ENCODE data around the gene PKNOX2. TPM values are rescaled to one million over a fixed set of nuclear protein-coding genes. Genes with fewer than 3 reads are reported as not detected.

Gene PKNOX2
- total and polyA plus RNA-seq, 2 donors: 4.7 to 6.5 TPM

DNA sequence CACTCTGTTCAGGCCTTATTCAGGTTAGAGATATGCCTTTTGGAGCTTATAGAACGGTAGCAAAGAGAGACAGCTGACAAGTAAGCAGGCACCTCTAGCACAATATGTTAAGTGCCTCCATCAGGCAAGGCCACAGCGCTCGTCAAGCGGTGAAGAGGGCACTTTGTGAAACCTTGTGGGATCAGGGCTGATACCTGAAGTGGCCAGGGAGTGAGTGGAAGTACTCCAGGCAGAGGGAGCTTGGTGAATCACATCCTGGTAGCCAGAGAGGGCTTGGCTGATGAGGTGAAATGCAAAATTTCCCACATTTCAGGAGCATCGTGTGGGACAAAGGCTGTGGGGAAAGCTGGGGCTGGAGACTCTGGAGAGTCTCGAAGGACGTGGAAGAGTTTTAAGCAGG is 87.4 kb downstream of the PKNOX2 start:
- no peak for DNase-seq (ENCODE audit: extremely low spot score)
- 95% methylated on average over 7 of the region's 7 CpGs for WGBS

DNA sequence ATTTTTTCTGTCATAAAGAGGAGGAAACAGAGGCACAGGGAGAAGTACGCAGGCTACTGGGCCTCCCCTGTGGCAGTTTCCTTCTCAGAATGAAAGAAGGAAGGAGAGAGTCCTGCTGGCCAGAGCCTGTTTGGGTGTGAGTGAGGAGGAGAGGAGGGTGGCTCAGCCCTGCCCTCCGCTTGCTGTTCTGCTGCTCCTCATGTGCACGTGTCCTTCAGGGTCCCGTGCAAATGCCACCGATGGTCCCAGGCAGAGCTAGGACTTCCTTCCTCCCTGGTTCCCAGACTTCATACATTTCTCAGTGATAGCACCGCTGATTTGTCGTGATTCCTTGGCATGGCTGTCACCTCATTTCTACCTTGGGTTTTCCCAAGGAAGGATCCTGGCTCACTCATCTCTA is 88.7 kb downstream of the PKNOX2 start:
- DNase-seq (ENCODE audit: extremely low spot score): no peak
- no peaks in the 10 kb centered on the region for H3K36me3 ChIP-seq (ENCODE audit: insufficient read depth)
- H3K4me3 ChIP-seq (ENCODE audit: low read depth, low read length): no peak overlapping the region
- 53% methylated on average over 7 of the region's 7 CpGs for WGBS
- H3K4me1 ChIP-seq (ENCODE audit: insufficient read depth): no peaks in the 10 kb centered on the region
- H3K27ac ChIP-seq (ENCODE audit: low read depth): no peak overlapping the region

More for the DNA sequence above, 87.4 kb downstream of the PKNOX2 start:
- Histone ChIP-seq H3K4me3 (ENCODE audit: low read depth, low read length) (no peak overlapping the region), H3K36me3 (ENCODE audit: insufficient read depth) (no peaks in the 10 kb centered on the region), H3K4me1 (ENCODE audit: insufficient read depth) (no peaks in the 10 kb centered on the region), H3K27ac (ENCODE audit: low read depth) (no peak overlapping the region)

DNA sequence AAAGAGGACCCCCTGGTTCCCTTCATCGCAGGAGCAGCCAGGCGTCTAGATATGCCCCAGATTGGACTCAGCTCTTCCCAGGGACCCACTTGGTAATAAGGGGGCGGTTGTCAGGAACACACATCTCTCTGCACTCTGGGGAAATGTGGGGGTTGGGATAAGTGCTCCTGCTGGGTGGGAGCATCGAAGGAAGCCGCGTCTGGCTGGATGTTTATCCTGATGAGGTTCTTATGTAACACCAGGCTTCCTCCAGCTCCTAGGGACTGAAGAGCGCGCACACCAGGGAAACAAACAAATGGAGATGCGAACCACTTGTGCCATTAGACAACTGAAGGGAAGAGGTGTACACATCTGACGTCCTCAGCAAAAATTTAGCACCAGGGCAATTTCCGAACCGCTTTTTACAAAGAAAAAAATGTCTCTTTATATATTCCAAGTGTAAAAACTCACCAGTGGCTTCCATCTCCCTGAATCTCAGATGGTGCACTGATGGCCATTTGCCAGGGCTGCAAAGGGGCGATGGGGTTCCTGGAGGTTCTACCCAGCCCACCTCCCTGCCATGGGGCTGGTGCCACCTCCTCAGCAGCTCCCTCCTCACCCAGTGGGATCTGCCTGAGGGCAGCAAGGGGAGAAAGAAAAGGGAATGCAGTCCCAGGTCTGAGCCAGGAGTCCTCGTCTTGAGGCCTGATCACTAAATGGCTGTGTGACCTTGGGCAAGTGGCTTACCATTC is 89.4 kb downstream of the PKNOX2 start:
- no peak overlapping the region for H3K27ac ChIP-seq (ENCODE audit: low read depth)
- no peaks in the 10 kb centered on the region for H3K4me1 ChIP-seq (ENCODE audit: insufficient read depth)
- no peak overlapping the region for H3K4me3 ChIP-seq (ENCODE audit: low read depth, low read length)
- WGBS: 58% methylated on average over 14 of the region's 14 CpGs
- no peak for DNase-seq (ENCODE audit: extremely low spot score)
- no peaks in the 10 kb centered on the region for H3K36me3 ChIP-seq (ENCODE audit: insufficient read depth)

DNA sequence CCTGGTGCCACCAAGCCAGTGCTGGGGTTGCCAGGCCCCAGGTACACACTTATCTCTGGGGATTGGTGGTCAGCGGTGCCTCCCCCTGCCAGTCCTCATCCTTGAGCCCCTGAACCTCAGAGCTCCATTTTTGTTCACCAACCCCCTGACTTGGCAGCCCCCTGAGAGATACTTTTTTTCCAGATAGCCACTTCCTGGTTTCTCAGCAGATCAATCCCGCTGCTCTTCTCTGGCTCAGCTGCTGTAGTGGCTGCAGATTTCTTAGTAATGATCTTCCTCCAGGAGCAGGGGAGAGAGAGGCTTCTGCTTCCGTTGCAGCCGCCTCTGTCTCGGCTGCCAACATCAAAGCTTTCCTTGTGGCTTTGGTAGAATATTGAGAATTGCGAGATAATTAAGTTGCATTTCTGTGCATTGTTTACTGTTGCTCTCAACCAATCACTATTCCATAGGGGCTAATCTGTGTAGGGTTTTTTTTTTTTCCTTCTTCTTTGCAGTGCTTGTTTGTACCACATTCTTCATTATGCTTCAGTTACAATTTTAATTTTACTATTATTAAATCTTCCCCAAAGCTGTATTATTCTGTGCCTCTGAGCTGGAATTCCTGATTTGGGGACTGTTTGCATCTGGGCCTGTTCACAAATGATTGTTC is 92.1 kb downstream of the PKNOX2 start:
- Histone ChIP-seq H3K27ac (ENCODE audit: low read depth) (no peak overlapping the region), H3K4me1 (ENCODE audit: insufficient read depth) (no peaks in the 10 kb centered on the region), H3K36me3 (ENCODE audit: insufficient read depth) (no peaks in the 10 kb centered on the region), H3K4me3 (ENCODE audit: low read depth, low read length) (no peak overlapping the region)
- WGBS: 61% methylated on average over 6 of the region's 6 CpGs
- no peak for DNase-seq (ENCODE audit: extremely low spot score)

DNA sequence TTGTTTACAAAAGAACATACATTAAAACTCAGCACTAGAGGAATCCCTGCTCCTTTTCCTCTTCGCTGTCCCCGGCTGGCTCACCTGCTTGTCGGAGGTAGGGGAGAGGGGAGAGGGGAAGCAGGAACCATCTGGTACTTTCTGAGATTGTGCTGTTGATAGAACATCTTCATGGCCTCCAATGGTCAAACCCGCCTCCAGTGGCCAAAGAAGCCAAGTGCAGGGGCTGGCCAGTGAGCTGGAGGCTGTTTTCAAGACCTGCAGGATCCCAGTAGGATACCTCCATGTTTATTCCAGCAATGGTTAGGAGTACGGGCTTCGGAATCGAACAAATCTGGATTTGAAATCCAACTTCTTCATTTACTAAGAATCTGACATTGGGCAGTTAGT is 92.6 kb downstream of the PKNOX2 start:
- H3K36me3 ChIP-seq (ENCODE audit: insufficient read depth): no peaks in the 10 kb centered on the region
- H3K4me3 ChIP-seq (ENCODE audit: low read depth, low read length): no peak overlapping the region
- H3K27ac ChIP-seq (ENCODE audit: low read depth): no peak overlapping the region
- WGBS: 77% methylated on average over 7 of the region's 7 CpGs
- H3K4me1 ChIP-seq (ENCODE audit: insufficient read depth): no peaks in the 10 kb centered on the region
- no peak for DNase-seq (ENCODE audit: extremely low spot score)

DNA sequence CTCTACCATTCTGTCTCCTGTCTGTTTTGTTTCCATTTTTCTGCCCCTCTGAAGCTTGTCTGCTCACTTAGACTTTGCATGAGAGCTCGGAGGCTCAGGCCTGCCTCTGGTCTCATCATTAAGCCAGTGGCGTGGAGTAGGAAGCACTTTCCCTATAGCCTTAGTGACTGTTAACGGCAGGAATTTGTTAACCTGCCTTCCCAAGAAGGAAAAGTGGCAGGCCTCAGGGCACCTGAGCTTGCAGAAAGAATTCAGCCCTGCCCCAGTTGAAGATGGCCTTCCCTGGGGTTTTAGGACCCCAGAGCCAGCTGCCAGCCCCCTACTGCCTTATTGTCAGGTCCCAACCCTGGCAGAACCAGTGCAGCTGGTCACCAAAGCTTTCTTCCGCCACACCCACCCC is 93.2 kb downstream of the PKNOX2 start:
- Histone ChIP-seq H3K4me1 (ENCODE audit: insufficient read depth) (no peaks in the 10 kb centered on the region), H3K36me3 (ENCODE audit: insufficient read depth) (no peaks in the 10 kb centered on the region), H3K4me3 (ENCODE audit: low read depth, low read length) (no peak overlapping the region), H3K27ac (ENCODE audit: low read depth) (no peak overlapping the region)
- 92% methylated on average over 4 of the region's 4 CpGs for WGBS
- no peak for DNase-seq (ENCODE audit: extremely low spot score)

DNA sequence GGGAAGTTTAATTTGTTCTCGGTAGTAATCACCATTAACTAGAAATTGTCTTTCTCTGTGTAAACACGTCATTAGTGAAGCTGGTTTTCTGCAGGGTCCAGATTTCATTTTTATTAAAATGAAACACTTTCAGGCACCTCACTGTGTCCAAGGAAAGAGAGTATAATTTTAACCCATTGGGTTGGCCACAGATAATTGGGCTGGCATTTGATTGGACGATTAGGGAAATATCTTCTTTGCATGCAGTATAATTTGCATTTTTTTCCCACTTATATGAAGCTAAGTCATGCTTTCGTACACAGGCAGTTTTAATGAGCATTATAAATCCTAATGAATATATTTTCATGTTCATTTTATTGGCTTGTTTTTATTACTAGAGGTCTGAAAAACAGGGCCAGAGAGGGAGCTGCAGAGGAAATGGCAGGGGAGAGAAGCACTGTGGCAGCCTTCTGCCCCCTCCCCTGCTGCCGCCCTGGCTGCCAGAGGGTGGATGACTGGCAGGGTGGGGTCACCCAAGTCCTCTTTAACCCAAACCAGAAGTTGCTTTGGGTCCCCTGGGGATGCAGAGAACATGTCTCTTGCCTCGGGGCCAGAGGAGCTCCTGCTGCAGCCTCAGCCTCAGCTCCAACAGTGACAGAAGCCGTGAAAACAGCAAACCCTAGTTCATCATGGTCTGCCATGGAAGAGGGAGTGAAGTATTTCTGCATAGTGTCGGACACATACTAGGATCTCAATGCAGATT is 93.9 kb downstream of the PKNOX2 start:
- no peak overlapping the region for H3K4me3 ChIP-seq (ENCODE audit: low read depth, low read length)

DNA sequence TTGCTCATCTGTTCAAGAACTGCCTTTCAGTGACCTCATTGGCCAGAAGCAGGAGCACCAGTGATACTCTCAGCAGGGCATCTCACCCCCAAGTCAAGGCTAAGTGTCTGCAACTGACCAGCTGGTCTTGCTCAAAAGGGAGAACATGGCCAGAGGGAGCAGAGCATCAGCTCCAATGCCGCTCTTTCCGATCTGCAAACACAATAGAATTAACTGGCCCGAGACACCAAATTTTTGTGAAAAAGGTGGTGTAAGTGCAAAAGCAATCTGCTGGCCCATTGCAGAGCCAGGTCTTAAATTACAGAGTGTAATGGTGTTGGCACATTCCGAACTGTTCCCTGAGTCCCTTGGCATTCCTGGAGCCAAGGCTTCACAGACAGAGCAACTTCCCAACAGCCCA is 97.0 kb downstream of the PKNOX2 start:
- Histone ChIP-seq H3K27ac (ENCODE audit: low read depth) (no peak overlapping the region), H3K4me1 (ENCODE audit: insufficient read depth) (no peaks in the 10 kb centered on the region), H3K4me3 (ENCODE audit: low read depth, low read length) (no peak overlapping the region), H3K36me3 (ENCODE audit: insufficient read depth) (no peaks in the 10 kb centered on the region)
- 76% methylated on average over 4 of the region's 4 CpGs for WGBS
- DNase-seq (ENCODE audit: extremely low spot score): no peak

More for the DNA sequence above, 93.9 kb downstream of the PKNOX2 start:
- H3K4me1 ChIP-seq (ENCODE audit: insufficient read depth): no peaks in the 10 kb centered on the region
- 79% methylated on average over 8 of the region's 8 CpGs for WGBS
- no peak for DNase-seq (ENCODE audit: extremely low spot score)
- H3K27ac ChIP-seq (ENCODE audit: low read depth): no peak overlapping the region
- no peaks in the 10 kb centered on the region for H3K36me3 ChIP-seq (ENCODE audit: insufficient read depth)

DNA sequence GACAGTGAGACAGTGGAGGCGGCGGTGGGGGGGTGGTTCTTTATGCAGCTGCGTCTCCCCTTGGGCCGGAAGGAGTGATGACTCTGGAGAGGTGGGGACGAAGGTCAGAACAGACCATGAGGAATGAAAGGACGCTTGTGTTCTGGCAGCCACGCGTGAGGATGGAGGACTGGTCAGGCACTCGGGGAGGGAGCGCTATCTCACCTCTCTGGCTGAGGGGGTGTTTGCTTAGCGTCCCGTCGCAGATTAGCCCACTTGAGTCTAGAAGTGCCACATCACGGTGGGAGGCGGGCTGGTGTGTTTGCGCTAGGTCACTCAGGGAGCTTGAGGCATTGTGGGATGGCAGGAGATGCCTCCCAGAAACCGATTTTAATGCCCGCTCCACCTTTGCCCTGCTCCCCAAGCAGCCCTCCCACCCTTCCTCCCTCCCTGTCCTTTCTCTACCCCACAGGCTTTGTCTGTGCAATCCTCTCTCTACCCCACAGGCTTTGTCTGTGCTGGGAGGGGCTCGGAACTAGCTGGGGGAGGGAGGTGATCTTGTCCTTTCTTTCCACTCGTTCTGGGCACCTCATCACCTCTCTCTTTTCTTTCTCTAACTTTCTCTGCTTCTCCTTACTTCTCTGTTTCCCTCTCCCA is 97.8 kb downstream of the PKNOX2 start:
- Histone ChIP-seq H3K27ac (ENCODE audit: low read depth) (no peak overlapping the region), H3K4me1 (ENCODE audit: insufficient read depth) (no peaks in the 10 kb centered on the region), H3K36me3 (ENCODE audit: insufficient read depth) (no peaks in the 10 kb centered on the region), H3K4me3 (ENCODE audit: low read depth, low read length) (no peak overlapping the region)
- DNase-seq (ENCODE audit: extremely low spot score): no peak
- 75% methylated on average over 20 of the region's 20 CpGs for WGBS

DNA sequence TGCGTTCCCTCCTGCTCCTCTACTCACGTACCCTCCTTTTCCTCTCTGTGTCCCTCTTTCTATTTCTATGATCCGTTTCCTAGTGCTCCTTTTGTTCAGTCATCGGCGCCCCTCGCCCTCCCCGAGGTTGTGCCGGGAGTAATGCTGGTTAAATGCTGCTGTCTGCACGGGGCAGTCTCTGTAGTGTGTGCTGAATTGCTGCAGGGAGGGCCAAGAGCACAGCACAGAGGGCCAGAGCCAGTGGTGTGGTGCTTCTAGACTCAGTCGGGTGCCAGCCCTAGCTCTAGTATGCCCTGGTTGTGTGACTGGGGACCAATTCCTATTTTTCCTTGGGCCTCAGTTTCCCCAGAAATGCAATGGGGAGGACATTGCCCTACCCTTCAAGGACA is 98.3 kb downstream of the PKNOX2 start:
- Histone ChIP-seq H3K4me3 (ENCODE audit: low read depth, low read length) (no peak overlapping the region), H3K4me1 (ENCODE audit: insufficient read depth) (no peaks in the 10 kb centered on the region), H3K36me3 (ENCODE audit: insufficient read depth) (no peaks in the 10 kb centered on the region), H3K27ac (ENCODE audit: low read depth) (peak overlapping the region; percentile 54)
- WGBS: 37% methylated on average over 10 of the region's 10 CpGs
- no peak for DNase-seq (ENCODE audit: extremely low spot score)

DNA sequence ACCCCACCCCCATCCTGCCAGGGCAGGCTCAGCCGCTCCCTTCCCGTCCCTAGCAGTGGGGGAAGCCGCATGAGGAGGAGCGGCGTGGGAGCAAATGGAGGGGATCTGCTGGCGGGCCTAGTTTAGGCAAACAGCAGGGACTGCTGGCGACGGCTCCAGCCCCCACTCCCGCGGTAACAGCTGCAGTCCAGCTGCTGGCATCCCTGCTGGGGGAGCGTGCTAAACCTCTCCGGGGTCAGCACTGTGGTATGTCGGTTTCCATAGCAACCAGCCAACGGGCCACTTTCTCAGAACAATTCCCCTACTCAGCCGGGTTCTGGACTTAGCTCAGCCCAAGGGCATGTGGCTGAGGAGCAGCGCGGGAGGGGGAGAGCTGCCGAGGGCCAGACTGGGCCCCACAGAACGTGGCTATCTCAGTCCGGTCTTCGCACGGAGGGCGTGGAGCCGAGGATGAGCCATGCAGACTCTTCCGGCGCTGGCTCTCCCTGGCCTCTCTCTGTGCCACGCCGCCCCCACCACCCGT is 98.8 kb downstream of the PKNOX2 start:
- 9% methylated on average over 29 of the region's 29 CpGs for WGBS
- peak overlapping the region; percentile 69 for H3K27ac ChIP-seq (ENCODE audit: low read depth)
- peak; percentile 85 for DNase-seq (ENCODE audit: extremely low spot score)
- H3K36me3 ChIP-seq (ENCODE audit: insufficient read depth): no peaks in the 10 kb centered on the region
- no peak overlapping the region for H3K4me3 ChIP-seq (ENCODE audit: low read depth, low read length)
- H3K4me1 ChIP-seq (ENCODE audit: insufficient read depth): no peaks in the 10 kb centered on the region

DNA sequence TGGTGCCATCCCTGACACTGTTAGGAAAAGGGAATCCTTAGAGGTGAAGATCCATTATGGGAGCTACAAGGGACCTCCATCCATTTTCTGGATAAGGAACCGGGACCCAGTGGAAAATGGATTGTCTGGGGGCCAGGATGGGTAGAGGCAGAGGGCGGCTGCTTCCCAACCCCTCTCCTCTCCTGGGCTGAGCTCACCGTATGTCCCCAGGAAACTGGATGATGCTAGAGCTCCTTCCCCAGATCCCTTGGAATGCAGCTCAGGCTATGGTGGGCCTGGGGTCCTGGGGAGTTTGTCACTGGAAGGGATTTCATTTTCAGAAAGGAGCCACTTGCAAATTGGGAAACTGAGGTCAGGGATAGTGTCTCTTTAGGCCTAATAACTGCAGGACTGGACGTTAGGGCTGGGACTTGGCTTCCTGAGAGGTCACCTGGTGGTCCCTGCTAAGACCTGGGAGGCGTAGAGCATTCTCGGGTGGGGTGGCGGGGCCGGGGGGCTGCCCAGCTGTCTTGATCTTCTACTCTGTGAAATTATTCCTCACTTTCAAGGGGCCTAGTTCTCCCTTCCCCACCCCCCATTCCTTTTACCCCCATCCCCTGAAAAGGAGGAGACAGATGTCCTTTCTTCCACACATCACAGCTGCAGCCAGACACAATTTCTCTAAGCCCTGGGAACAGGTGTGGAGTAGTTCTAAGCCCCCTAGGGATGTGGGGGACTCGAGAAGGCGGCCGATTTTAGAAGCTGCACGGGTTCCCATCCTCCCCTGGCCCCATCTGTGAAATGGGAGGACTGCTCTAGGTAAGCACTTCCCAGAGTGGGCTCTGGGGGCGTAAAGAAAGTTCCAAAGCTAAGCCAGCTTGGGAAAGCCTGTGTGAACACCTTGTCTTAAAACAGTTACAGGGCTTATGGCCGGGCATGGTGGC is 99.8 kb downstream of the PKNOX2 start:
- Histone ChIP-seq H3K36me3 (ENCODE audit: insufficient read depth) (no peaks in the 10 kb centered on the region), H3K4me1 (ENCODE audit: insufficient read depth) (no peaks in the 10 kb centered on the region), H3K27ac (ENCODE audit: low read depth) (peak overlapping the region; percentile 69), H3K4me3 (ENCODE audit: low read depth, low read length) (no peak overlapping the region)
- 89% methylated on average over 14 of the region's 14 CpGs for WGBS
- no peak for DNase-seq (ENCODE audit: extremely low spot score)

DNA sequence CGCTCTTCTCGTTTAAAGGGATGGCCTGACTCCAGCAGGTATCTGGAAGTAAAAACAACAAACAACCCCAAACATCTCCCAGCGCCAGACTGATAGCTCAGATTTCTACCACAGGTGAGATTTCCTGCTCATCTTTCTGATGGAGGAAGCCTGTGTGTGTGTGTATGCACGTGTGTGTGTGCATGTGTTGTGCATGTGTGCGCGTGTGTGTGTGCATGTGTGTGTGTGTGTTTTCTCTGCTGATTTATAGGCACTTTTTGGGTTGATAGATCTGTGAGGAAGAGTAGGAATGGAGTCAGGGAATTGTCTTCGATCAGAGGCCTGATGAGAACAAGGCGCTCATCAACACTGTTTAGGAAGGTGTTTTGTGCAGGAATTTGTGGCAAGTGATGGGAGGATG is 103.0 kb downstream of the PKNOX2 start:
- H3K4me3 ChIP-seq (ENCODE audit: low read depth, low read length): no peak overlapping the region
- no peaks in the 10 kb centered on the region for H3K4me1 ChIP-seq (ENCODE audit: insufficient read depth)
- H3K36me3 ChIP-seq (ENCODE audit: insufficient read depth): no peaks in the 10 kb centered on the region
- DNase-seq (ENCODE audit: extremely low spot score): no peak
- H3K27ac ChIP-seq (ENCODE audit: low read depth): no peak overlapping the region
- 91% methylated on average over 8 of the region's 8 CpGs for WGBS
